Measurements from ENCODE around the gene FAM228B.
"Not testable (repeated sequence)": the region's sequence is repeated elsewhere in the genome, so short reads cannot be mapped to it uniquely, and the experiment has no call there.

FAM228B gene

DNA sequence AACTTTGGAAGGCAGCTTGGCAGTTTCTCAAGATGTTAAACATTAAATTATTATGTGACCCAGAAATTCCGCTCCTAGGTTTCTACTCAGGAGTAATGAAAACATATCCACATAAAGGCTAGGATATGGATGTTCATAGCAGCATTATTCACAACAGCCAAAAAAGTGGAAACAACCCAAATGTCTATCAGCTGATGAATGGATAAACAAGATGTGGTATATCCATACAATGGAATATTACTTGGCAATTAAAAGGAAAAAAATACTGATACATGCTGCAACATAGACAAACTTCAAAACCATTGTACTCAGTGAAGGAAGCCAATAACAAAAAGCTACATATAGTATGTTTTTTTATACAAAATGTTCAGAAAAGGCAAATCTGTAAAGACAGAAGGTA lies 39.2 kb downstream of the FAM228B start:
- no peak for DNase-seq

DNA sequence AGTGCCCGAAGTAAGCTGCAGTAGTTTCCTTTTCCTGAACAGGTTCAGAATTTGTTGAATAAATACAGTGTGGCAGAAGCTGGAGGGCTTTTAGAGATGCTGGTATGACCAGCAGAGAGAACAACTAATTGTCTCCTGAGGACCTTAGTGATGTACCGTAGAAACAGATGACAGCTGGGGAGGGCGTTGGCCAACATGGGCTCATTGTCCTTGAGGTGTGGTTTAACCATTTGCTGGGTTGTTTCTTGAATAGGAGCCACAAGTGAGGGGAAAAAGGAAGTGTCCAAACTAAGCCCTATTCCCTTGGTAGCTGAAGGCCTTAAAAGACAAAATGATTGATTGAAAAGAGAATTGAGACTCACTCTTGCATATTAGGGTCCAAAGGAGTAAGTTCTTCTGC lies 39.9 kb downstream of the FAM228B start:
- DNase-seq: no peak

DNA sequence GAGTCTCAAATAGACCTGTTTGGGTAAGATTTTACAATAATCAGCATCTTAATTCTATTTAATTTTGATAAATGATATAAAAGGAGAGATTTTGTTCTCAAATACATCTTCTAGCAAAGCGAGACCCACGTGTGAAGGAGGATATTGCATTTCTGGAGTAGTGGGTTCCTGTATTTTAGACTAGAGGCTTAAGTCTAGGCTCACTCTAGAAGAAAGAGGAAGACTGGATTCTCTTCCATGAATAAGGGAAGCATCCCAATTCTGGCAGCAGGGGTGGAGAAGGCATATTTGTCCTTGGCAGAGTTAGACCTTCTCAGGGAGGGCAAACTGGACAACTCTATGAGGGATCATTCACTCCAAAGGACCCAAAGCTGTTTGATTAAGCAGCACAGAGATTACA lies 40.3 kb downstream of the FAM228B start:
- no peak for DNase-seq

DNA sequence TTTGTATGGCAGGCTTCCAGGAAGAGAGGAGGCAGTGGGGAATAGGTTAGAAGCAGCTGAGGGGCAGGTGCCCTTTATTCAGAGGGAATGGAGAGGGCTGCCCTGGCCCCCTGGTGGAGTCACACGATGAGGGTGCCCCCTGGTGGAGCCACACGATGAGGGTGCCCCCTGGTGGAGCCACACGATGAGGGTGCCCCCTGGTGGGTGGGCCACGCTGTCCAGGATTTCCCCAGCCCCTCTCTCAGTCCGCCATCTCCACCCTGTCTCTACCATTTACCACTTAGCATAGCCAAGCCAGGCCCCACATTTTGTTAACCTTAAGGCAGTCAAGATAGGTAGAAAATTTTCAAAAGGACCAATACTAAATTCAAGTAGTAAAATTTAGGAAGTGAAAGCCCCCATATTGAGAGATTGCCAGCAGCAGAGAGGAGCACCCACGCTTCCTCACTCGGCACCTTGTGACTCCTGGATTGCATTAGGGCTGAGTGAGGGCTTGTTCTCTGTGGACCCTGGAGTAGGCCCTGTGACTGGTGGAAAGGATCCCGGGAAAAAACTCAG lies 41.2 kb downstream of the FAM228B start:
- peak; percentile 49 for DNase-seq

DNA sequence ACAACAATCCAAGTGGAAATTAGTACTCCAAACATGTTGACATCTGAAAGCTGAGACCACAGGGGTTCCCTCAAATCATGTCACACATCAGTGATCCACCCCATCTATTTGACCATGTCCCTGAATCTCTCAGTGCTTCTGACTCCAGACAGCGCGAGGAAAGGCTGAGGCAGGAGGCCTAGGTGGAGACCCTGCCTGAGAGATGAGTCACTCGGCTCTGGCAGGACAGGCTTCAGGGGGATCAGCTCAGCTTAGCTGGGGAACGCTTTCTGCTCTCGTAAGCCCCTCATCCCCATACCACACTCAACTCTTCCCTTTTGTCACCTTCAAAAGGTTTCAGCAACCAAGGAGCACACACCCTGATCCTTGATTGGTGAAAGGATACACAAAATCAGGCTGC lies 45.8 kb downstream of the FAM228B start:
- DNase-seq: no peak

DNA sequence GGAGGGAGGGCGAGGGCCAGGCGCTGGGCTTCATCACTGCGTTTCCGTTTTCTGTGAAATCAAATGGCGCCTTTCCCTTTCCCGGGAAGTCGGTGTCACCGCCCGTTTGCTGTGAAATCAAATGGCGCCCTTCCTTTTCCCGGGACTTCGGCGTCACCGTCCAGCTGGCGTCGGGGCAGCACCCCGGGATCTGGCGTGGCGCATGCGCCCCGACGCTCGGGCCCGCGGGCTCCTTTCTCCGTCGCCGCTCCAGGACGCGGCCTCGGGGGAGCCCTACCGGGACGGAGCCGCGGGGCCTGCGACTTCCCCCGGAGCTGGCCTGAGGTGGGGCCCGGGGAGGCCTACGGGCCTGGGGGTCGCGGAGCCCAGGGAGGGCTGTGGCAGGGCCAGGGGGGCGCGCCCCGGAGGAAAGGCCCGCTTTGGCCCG lies 51.6 kb downstream of the FAM228B start, which contains the start of gene FAM228A:
Gene FAM228A (plus strand): TSS at position 203 of the 427 bp plus-strand sequence. CDS start 428 bp downstream, outside the sequence.
- DNase-seq: no peak

DNA sequence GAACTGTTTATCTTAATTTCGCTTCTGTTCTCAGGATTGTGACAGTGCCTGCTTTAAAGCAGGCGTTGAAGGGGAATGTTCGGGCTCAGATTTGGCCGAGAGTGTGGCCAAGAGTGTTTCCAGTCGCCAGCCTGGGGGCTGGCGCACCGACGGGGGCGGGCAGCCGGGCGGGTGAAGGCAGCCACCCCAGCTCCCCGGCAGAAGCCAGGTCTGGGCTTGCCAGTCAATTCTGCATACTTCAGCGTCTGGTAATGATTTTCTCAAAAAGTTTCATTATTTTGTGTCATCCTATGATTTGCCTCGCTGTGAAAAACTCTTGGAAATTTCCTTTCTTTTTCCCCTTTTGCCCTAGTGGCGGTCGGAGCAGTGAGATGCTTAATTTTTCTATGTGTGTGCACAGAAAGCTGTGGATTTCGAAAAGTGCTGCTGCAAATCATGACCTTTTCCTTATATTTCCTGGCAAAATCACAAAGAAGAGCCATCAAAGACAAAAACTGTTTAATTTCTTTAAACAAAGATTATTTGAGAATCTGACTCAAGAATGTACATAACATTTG lies 52.4 kb downstream of the FAM228B start:
- no peak for DNase-seq

DNA sequence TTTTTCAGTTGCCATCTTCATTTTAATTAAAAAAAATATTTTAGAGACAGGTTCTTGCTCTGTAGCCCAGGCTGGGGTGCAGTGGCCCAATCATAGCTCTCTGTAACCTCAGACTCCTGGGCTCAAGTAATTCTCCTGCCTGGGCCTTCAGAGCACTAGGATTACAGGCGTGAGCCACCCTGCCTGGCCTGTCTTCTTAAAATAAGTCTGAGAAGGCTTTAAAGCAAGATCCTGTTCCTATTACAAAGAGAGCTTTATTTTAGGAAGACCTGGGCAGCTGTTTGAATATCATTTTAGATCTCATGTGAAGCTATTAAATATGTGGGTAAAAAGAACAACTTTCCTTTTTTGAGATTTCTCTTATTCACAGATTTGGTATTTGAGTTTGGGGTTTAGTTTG lies 53.1 kb downstream of the FAM228B start:
- no peak for DNase-seq

DNA sequence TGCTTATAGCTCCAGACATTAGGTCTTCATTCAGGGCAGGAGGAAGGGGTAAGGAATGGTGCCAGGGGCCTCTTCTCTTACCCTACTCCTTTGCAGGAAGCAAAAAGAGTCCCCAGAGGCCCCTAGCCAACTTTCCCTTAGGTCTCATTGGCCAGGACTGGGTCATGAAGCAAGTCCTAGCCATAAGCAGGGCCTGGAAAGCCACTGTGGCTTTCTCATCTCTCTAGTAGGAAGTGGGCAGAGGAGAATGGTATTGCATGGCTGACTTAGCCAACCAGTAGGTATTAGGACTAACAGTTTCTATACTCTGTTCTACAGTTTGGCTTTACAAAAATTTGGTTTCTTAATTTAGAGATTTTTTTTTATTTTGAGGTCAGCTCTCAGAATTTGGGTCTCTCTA lies 56.4 kb downstream of the FAM228B start:
- no peak for DNase-seq

DNA sequence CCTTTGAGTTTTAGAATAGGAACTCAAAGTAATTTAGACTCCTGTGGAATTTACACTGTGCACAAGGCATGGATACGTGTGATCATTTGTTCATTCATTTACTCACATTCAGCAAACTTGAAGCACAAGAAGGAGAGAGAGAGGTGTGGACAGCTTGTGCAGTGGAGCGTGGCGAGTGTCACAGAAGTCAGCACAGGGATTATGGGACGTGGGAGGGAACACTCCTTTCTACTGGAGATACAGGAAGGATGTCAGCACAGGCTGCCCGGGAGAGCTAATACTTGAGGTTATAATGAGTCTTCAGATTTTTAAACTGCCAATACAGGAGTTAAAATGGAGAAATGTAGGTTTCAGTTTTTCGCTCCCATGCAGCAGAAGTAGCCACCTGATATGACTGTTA lies 58.6 kb downstream of the FAM228B start:
- DNase-seq: no peak

DNA sequence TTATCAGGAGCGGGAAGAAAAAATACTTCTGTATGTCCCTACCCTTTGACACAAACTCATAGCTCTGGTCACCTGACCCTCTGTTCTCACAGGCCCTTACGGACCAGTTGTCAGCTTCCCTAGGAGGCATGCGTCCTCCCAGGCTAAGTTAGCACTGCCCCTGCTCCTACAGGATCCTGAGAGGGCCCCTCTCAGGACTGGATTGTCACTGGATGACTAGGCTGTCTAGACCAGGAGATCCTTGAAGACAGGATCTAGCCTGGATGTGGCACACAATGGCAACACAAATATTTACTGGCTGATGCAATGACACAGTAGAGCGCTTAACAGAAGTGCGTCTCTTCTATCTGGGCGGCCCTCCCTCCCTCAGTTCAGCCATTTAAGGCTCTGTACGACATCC lies 59.2 kb downstream of the FAM228B start:
- DNase-seq: no peak

DNA sequence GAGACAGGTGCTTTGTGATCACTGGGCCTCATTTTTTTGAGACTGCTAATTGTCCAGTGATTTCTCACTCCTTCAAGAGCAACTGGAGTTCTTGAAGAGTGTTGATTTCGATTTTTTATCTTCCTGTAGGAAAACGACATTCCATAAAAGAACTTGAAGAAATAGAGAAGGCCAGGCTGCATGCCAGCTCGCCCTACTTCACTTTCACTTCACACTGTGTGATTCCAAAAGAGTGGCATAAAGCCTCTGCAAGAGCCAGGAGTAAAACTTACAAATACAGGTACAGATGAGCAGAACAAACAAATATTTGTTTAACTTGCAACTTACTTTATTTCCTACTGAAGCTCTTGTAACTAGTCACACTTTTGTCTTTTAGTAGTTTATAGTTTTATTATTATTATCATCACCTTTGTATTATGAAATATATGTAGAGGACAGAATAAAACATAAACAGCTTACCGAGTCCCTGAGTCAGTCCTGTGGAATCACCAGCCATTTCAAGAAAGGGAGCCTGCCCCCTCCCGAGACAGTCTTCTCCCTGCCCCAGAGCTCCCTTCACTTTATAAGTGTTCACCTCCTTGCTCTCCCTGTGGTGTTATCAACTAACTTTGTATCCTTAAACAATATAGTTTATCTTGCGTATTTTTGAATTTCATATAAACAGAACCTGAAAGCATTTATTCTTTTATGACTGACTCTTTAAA lies 60.2 kb downstream of the FAM228B start:
- DNase-seq: no peak

DNA sequence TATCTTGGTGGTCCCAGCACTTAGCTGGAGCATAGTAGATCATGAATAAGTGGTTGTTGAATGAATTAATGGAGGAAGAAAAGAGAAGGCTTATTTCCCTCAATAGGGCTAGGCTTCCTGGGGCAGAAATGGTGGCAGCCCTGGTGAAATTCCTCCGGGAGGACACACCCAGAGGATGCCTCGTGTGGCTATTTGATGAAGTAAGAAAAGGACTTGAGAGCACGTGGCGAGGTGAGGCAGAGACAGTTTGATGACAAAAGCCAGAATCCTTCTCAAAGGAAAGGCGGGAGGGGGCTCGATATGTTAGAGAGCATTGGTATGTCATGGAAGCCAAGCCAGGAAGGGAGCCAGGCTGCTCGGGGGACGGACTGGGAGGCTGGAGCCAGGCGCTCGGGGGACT lies 66.3 kb downstream of the FAM228B start:
- no peak for DNase-seq

DNA sequence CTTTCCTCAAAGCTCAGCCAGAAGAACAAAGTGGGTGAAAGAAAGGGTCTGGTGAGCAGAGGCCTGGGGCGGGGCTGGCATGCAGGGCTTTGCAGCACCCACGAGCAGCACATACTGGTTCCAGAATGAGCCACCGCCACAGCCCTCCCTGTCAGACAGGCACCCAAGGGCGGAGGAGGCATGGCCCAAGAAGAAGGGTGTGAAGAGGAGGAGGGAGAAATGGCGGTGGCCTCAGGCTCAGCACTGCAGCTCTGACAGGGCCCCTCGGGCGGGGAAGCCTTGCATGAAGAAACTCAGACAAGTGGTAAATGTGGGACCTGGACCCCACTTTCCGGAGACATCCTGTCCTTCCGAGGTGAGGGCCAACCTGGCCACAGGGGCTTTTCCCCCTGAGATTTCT lies 67.2 kb downstream of the FAM228B start:
- DNase-seq: no peak

DNA sequence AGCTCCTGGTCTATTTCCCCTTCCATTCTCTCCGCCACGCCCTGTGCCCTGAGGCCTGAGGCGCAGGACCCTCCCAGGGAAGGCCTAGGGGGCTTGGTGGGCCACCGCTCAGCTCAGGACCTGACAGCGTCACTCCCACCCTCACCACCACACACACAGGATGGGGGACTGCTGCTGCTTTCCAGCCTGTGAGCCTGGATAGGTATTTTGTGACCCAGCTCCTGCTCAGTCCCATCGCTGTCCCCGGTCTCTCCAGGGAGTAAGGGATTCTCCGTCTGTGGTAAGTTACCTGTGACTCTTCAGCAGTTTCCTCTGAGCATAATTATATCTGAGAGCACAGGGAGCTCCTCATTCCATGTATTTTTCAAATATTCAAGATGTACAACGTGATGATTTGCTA lies 67.9 kb downstream of the FAM228B start:
- no peak for DNase-seq

DNA sequence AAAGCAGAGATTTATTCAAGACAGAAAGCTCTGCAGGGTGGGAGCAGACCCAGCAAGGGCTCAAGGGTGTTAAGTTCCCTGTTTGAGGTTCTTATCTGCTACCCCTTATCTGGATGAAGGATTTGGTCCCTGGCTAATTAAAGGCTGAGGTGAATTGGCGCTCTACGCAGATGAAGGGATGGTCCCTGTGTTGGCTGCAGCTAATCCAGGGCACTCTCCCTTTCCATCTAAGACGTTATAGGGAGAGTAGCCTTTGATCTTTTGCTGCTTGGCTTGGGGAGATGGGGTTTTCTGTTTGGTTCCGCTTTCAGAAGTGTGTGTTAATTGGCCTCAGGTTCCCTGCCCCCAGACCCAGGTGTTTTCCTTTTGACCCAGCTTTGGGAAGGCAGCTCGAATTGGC lies 68.6 kb downstream of the FAM228B start:
- no peak for DNase-seq

DNA sequence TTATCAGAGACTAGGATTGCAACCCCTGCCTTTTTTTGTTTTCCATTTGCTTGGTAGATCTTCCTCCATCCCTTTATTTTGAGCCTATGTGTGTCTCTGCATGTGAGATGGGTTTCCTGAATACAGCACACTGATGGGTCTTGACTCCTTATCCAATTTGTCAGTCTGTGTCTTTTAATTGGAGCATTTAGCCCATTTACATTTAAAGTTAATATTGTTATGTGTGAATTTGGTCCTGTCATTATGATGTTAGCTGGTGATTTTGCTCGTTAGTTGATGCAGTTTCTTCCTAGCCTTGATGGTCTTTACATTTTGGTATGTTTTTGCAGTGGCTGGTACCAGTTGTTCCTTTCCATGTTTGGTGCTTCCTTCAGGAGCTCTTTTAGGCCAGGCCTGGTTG lies 73.9 kb downstream of the FAM228B start:
- DNase-seq: not testable (repeated sequence)

DNA sequence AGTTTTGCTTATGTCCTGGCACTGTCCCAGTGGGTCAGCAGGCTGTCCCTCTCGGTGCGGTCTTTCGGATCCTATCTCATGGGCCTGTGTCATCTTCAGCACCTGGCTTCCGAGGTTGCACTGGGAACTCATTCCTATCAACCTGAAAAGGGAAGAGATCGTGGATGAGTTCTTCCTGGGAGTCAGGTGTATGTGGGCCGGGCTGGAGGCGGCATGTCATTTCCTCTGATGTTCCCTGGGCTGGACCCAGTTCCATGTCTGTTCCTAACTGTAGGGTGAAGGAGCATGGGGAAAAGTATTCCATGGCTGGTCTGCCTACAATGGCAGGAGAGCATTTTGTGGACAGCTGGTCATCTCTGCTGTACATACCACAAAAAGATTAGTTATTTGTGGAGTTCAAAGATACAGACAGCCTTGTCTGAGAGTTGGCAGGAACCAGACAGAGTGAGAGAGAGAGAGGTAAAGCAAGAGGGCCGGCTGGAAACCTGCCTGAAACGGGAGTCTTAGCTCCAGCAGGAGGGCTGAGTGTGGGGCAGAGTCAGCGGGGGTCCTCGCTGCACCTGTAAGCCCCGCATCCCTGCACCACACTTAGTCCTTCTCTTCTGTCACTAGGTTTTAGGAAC lies 76.8 kb downstream of the FAM228B start:
- DNase-seq: no peak

DNA sequence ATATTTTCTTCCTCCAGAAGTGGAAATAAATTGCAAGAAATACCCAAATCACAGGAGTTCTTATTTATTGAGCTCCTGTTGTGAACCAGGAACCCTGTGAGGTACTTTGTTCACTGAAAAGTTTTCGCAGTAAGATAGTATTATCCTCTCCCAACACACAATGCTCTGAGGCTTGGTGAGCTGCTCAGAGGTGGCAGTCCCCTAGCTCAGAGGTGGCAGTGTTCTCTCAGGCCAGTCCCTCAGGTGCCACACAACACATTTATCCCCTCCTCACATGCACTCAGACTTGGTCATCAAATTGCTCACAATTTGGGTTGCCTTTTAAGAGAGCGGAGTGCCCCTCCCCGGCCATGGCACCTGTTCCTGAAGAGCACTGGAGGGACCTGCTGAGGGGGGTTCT lies 77.5 kb downstream of the FAM228B start:
- DNase-seq: no peak

DNA sequence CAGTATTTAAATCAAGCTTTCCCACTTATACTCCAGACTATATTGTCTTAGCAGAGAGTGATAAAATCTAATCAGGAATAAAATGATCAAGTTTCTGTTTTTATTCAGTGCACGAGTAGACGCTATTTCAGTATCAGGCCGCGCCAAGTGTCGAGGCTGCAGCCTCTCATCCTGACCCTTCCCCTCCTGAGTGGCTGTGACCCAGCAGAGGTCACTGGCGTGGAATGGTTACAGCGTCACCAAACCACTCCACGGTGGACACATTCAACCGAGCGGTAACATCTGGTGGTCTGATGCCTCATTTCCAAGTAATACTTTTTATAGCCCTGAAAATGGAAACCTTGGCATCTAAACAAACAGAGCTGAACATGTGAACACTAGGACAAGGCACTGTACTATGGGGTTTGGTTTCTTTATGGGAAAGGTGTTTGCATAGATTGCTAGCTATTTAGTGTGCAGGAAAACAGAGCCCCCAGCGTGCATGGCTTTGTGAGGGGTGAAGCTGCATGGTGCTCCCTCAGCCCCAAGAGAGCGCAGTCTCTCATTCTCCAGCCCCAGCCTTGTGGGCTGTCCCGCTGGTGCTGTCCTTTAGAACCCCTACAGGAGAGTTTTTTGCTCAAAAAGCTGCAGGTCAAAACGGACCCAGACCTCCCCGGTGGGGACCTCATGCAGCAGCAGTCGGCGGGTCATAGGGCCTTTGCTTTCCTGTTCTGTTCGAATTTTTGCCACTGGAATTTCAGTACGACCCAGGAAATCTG lies 79.9 kb downstream of the FAM228B start:
- no peak for DNase-seq

DNA sequence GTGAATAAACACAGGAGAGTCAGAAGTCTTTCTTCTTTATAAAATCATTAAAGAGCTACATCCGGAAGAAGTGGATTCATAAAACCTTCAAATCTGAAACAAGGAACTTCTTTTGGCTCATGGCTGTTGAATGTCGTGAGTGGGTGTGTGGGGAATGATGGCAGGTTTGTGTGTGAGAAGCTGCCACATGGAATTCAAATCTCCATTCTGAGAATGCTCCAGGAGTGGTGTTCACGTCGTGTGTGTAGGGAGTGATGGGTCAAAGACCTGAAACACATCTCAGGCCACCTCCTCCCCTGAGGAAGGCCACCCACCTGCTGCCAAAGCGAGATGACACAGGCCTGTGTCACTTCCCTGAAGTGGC lies 80.5 kb downstream of the FAM228B start:
- no peak for DNase-seq

DNA sequence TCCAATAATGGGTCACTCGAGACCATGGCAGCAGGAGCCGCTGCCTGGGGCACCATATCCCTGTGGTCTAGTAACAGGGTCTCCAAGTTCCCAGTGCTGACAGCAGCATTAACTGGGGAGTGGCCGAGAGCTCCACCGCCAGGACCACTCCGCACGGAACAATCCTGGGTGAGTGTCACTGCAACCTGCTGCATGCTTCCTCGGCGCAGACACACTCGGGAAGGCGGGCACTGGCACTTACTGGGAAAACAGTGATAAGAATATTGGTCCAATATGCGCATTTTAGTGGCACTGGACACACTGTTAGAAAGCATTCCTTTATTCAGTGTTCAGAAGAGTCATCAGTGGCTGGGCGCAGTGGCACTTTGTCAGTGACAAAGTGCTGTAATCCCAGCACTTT lies 81.2 kb downstream of the FAM228B start:
- DNase-seq: no peak

DNA sequence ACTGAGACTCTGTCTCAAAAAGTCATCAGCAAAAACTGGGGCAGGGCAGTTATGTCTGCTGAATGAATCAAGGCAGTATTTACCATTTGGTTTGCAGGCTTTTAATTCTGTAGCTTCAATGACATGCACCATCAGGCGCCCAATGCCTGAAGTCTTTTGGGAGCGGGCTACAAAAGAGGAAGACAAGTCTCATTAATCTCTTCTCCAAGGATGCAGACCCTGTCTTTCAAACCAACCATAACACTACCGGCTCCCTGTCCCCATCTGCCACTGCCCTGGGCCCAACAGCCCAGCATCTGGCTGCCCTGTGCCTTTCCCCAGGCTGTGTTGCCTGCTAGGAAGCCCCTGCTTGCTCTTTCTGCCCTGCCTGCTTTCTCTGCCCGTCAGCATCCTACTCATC lies 81.9 kb downstream of the FAM228B start:
- no peak for DNase-seq

DNA sequence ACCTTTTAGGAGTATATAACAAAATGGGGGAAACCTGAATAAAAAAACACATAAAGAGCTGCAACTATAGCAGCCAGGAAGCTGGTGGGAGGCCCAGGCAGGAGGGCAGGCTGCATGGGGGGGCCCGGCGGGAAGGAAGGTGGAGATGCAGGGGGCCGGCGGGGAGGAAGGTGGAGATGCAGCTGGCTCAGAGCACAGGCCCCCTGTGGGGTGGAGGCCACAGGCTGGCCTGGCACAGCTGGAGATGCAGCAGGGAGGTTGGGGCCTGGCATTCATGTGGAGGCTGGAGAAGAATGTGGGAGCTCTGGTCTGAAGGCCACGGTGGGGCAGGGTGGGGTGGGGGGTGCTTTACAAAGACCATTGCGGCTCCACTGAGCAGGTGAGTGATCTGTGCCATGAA lies 83.0 kb downstream of the FAM228B start:
- DNase-seq: no peak

Measured in activated T-cell treated with anti-CD3 and anti-CD28 coated beads, Interleukin-2, amount 50 U/mL, for 1 hour (primary cell).